GM06990 (cell line): ENCODE measurements around the gene SLC16A6.

ENCODE experiments used
- DNase-seq: peaks from one replicate; pipeline ENCODE4 v3.0.0-alpha.2; 2011; ENCODE audit not compliant: insufficient read length; ENCODE audit errors: extremely low read depth
- H3K27me3 ChIP-seq: replicated peaks from 2 replicates; pipeline ENCODE4 v1.6.0; 2011; ENCODE audit warnings: low read length; ENCODE audit not compliant: control insufficient read depth, insufficient read depth
- H3K36me3 ChIP-seq: 2 replicates; pipeline ENCODE4 v1.5.1; 2011; ENCODE audit warnings: low read length; ENCODE audit not compliant: control insufficient read depth, insufficient read depth
- H3K4me3 ChIP-seq: replicated peaks from 2 replicates; pipeline ENCODE4 v1.5.1; 2011; ENCODE audit warnings: low read depth, mild to moderate bottlenecking, control low read depth, low read length
- TF ChIP-seq, protein P1 (sequence below): IDR thresholded peaks from 2 replicates; pipeline ENCODE4 v1.5.1; 2011; ENCODE audit warnings: low read length, control low read depth, mild to moderate bottlenecking, inconsistent platforms; ENCODE audit not compliant: insufficient read depth, poor library complexity, severe bottlenecking

The SLC16A6 gene

DNA sequence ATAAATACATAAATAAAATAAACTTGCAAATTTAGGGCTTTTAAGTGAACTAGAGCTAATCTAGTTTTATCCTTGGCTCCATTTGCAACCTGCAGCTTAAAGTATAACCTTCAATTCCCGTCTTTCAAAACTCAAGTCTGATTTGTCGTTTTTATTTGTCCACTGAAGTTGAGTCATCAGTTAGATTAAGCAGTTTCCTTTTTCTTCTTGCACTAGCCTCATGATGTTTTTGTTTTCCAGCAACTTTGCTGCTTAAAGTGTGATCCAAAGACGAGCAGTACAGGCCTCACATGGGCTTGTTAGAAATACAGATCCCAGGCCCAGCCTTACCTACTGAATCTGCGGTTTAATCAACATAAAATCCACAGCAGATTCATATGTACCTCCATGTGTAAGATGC lies 14.2 kb upstream of the SLC16A6 start:
- DNase-seq = no peak
- H3K36me3 ChIP-seq = no peaks in the 10 kb centered on the region
- no peaks in the 10 kb centered on the region for H3K27me3 ChIP-seq
- no peak overlapping the region for H3K4me3 ChIP-seq
- TF ChIP-seq, protein P1, sequence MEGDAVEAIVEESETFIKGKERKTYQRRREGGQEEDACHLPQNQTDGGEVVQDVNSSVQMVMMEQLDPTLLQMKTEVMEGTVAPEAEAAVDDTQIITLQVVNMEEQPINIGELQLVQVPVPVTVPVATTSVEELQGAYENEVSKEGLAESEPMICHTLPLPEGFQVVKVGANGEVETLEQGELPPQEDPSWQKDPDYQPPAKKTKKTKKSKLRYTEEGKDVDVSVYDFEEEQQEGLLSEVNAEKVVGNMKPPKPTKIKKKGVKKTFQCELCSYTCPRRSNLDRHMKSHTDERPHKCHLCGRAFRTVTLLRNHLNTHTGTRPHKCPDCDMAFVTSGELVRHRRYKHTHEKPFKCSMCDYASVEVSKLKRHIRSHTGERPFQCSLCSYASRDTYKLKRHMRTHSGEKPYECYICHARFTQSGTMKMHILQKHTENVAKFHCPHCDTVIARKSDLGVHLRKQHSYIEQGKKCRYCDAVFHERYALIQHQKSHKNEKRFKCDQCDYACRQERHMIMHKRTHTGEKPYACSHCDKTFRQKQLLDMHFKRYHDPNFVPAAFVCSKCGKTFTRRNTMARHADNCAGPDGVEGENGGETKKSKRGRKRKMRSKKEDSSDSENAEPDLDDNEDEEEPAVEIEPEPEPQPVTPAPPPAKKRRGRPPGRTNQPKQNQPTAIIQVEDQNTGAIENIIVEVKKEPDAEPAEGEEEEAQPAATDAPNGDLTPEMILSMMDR = no peak

DNA sequence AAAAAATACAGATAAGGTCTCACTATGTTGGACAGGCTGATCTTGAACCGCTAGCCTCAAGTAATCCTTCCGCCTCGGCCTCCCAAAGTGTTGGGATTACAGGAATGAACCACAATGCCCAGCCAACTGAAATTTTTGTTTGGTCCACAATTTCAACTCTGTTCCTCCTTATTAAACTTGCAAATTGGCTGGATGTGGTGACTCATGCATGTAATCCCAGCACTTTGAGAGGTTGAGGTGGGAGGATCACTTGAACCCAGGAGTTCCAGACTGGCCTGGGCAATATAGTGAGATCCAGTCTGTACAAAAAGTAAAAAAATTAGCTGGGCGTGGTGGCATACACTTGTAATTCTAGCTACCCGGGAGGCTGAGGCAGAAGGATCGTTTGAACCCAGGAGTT lies 13.8 kb upstream of the SLC16A6 start:
- no peaks in the 10 kb centered on the region for H3K27me3 ChIP-seq
- TF ChIP-seq, protein P1 = no peak
- H3K4me3 ChIP-seq = no peak overlapping the region
- DNase-seq = no peak
- no peaks in the 10 kb centered on the region for H3K36me3 ChIP-seq

DNA sequence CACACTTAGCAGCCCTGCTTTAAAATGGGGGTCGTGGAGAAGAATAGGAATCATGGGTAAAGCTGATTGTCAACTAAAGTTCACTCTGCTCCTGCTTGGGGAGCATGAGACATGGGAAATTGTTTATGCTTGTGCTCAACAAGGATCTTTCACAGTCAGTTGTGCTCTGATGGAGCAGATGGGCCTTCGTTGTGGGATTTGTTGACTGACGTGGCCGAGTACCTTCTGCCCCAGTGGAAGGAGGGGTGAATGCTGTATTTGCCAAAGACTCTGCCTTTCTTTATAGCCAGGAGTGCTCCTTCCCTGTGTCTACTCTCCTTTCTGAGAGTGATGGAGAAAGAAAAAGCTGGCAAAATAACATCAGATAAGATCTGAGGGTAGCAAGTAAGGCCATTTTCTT lies 11.7 kb upstream of the SLC16A6 start:
- DNase-seq = no peak
- no peaks in the 10 kb centered on the region for H3K27me3 ChIP-seq
- TF ChIP-seq, protein P1 = no peak
- no peak overlapping the region for H3K4me3 ChIP-seq
- H3K36me3 ChIP-seq = no peaks in the 10 kb centered on the region

DNA sequence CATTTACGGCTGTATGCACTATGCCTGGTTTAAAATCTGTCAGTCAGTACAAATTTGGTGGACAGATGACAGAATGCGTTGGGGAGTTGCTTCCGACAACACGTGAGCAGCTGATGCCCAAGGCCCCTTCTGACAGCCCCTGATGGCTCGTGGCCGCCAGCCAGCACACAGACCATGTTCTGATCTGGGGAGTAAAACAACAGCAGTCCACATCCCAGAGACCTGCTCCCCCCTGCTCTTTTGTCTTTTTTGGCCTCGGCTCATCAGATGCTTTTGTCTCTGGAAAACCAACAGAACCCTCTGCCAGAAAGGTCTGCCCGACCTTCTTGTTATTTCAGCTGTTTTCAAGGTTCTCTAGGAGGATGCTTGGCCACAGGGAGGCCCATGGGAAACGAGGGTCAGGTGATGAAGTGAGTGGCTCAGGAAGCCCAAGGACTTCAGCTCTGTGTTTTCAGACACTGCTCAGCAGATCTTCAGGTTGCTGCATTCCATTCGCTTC lies 11.2 kb upstream of the SLC16A6 start:
- Histone ChIP-seq H3K27me3 (no peaks in the 10 kb centered on the region), H3K4me3 (no peak overlapping the region), H3K36me3 (no peaks in the 10 kb centered on the region)
- no peak for DNase-seq
- TF ChIP-seq, protein P1 = no peak

DNA sequence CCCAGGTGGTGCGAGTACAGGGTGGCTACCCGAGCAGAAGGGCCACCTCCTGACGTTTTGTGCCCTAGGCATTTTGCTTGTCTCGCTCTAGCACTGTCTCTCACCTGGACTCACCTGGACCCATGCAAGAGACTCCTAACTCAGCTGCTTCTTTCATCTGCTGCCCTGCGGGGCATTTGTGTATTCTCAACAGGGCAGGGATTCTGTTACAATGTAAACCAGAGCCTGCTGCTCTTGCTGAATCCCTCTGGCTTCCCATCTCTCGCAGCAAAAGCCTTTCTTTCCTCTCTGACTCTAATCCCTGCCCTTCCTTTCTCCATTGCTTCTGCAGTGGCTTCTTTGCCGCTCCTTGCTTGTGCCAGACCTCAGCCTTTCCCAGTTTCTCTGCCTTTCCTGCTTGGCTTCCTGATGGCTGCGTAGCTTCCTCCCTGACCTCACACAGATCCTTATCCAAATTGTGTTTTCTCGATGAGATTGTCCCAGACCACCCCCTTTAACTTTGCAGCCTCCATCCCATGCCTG lies 10.6 kb upstream of the SLC16A6 start:
- TF ChIP-seq, protein P1 = no peak
- Histone ChIP-seq H3K4me3 (no peak overlapping the region), H3K27me3 (no peaks in the 10 kb centered on the region), H3K36me3 (no peaks in the 10 kb centered on the region)
- no peak for DNase-seq

DNA sequence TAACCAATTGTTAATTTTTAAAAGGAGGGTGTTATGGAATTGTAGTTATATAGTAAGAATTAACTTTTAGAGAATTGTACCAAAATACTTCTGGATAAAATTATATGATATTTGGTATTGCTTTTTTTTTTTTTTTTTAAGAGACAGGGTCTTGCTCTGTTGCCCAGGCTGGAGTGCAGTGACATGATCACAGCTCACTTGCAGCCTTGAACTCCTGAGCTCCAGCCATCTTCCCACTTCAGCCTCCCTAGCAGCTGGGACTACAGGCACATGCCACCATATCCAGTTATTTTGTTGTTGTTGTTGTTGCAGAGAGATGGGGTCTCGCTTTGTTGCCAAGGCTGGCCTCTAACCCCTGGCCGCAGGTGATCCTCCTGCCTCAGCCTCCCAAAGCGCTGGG lies 8.9 kb upstream of the SLC16A6 start:
- TF ChIP-seq, protein P1 = no peak
- Histone ChIP-seq H3K4me3 (no peak overlapping the region), H3K36me3 (no peaks in the 10 kb centered on the region), H3K27me3 (no peaks in the 10 kb centered on the region)
- no peak for DNase-seq
